ENCODE measurements around the gene SLC44A1. TPM values are rescaled to one million over a fixed set of nuclear protein-coding genes. Genes with fewer than 3 reads are reported as not detected.

SLC44A1 gene
- total RNA-seq, 1 donor from 2014 or later = 13.9 TPM

- no peak overlapping the region for H3K4me3 Mint-ChIP-seq
- H3K9me3 Mint-ChIP-seq = peaks cover 3% of the 10 kb centered on the region
- H3K4me1 Mint-ChIP-seq = no peaks in the 10 kb centered on the region
- no peak overlapping the region for H3K27ac Mint-ChIP-seq (ENCODE audit: unreplicated experiment)
- H3K27me3 Mint-ChIP-seq (ENCODE audit: low read depth) = no peaks in the 10 kb centered on the region
- no peak for TF ChIP-seq CTCF (conservative IDR thresholded peaks at IDR 0.05)
- DNase-seq (ENCODE audit: low read depth, low spot score) = no peak
- no peaks in the 10 kb centered on the region for H3K36me3 Mint-ChIP-seq (ENCODE audit: low read depth)
These were observed 41.6 kb downstream of the SLC44A1 start for GRCh38 chr9:105286098-105286497.

GRCh38 chr9:105289305-105289704, 44.9 kb downstream of the SLC44A1 start:
- Mint-ChIP-seq H3K4me3 (no peak overlapping the region), H3K9me3 (no peaks in the 10 kb centered on the region), H3K27me3 (ENCODE audit: low read depth) (no peaks in the 10 kb centered on the region), H3K27ac (ENCODE audit: unreplicated experiment) (no peak overlapping the region), H3K36me3 (ENCODE audit: low read depth) (no peaks in the 10 kb centered on the region), H3K4me1 (peaks cover 4% of the 10 kb centered on the region)
- TF ChIP-seq CTCF (conservative IDR thresholded peaks at IDR 0.05) = no peak
- no peak for DNase-seq (ENCODE audit: low read depth, low spot score)

GRCh38 chr9:105290418-105290817, 46.0 kb downstream of the SLC44A1 start:
- H3K9me3 Mint-ChIP-seq = no peaks in the 10 kb centered on the region
- peaks cover 14% of the 10 kb centered on the region for H3K4me1 Mint-ChIP-seq
- no peak overlapping the region for H3K4me3 Mint-ChIP-seq
- no peak overlapping the region for H3K27ac Mint-ChIP-seq (ENCODE audit: unreplicated experiment)
- no peaks in the 10 kb centered on the region for H3K27me3 Mint-ChIP-seq (ENCODE audit: low read depth)
- no peaks in the 10 kb centered on the region for H3K36me3 Mint-ChIP-seq (ENCODE audit: low read depth)
- DNase-seq (ENCODE audit: low read depth, low spot score) = no peak
- TF ChIP-seq CTCF (conservative IDR thresholded peaks at IDR 0.05) = no peak

- Mint-ChIP-seq H3K36me3 (ENCODE audit: low read depth) (no peaks in the 10 kb centered on the region), H3K4me1 (peaks cover 15% of the 10 kb centered on the region), H3K9me3 (no peaks in the 10 kb centered on the region)
These were observed 46.5 kb downstream of the SLC44A1 start for GRCh38 chr9:105290954-105291353.

GRCh38 chr9:105291422-105291859, 47.0 kb downstream of the SLC44A1 start:
- Mint-ChIP-seq H3K27ac (ENCODE audit: unreplicated experiment) (no peak overlapping the region), H3K27me3 (ENCODE audit: low read depth) (no peaks in the 10 kb centered on the region), H3K4me3 (no peak overlapping the region), H3K9me3 (no peaks in the 10 kb centered on the region), H3K36me3 (ENCODE audit: low read depth) (no peaks in the 10 kb centered on the region), H3K4me1 (peaks cover 20% of the 10 kb centered on the region)
- no peak for TF ChIP-seq CTCF (conservative IDR thresholded peaks at IDR 0.05)
- DNase-seq (ENCODE audit: low read depth, low spot score) = no peak

More at GRCh38 chr9:105290954-105291353, 46.5 kb downstream of the SLC44A1 start:
- H3K27me3 Mint-ChIP-seq (ENCODE audit: low read depth) = no peaks in the 10 kb centered on the region
- no peak overlapping the region for H3K27ac Mint-ChIP-seq (ENCODE audit: unreplicated experiment)
- no peak for TF ChIP-seq CTCF (conservative IDR thresholded peaks at IDR 0.05)
- H3K4me3 Mint-ChIP-seq = no peak overlapping the region
- no peak for DNase-seq (ENCODE audit: low read depth, low spot score)

GRCh38 chr9:105291938-105292337, 47.5 kb downstream of the SLC44A1 start:
- no peaks in the 10 kb centered on the region for H3K27me3 Mint-ChIP-seq (ENCODE audit: low read depth)
- H3K9me3 Mint-ChIP-seq = no peaks in the 10 kb centered on the region
- H3K4me1 Mint-ChIP-seq = peaks cover 25% of the 10 kb centered on the region
- H3K36me3 Mint-ChIP-seq (ENCODE audit: low read depth) = no peaks in the 10 kb centered on the region
- no peak for DNase-seq (ENCODE audit: low read depth, low spot score)
- TF ChIP-seq CTCF (conservative IDR thresholded peaks at IDR 0.05) = no peak
- no peak overlapping the region for H3K27ac Mint-ChIP-seq (ENCODE audit: unreplicated experiment)
- H3K4me3 Mint-ChIP-seq = no peak overlapping the region
